GM12878 (cell line): ENCODE results near the gene BBS9. TPM values are rescaled to one million over a fixed set of nuclear protein-coding genes. Genes with fewer than 3 reads are reported as not detected.

Experiments
- ATAC-seq: fragments of 200-7000 bp; cut with Tn5 transposase; 3 replicates; pipeline ENCODE4 v1.9.1; 2020; ENCODE audit warnings: mild to moderate bottlenecking, moderate library complexity
- BruUV-seq: library from RNA; stranded (reverse); fragments of 400-500 nt; replicated peaks from 2 replicates; lab custom pipeline; 2021; lab: Mats Ljungman, UMichigan
- CTCF ChIA-PET: fragments of 300-600 bp; sonication (Branson Sonifier 250); formaldehyde crosslinking; extraction: SDS; loops from one replicate; lab custom pipeline; 2021; ENCODE audit warnings: inconsistent platforms; lab: Yijun Ruan, JAX
- POLR2A ChIA-PET: fragments of 350-600 bp; formaldehyde crosslinking; extraction: SDS; loops from one replicate; lab custom pipeline; 2021; ENCODE audit warnings: inconsistent platforms; lab: Charles Lee
- RAD21 ChIA-PET: fragments of 300-600 bp; sonication (Branson Sonifier 250); formaldehyde crosslinking; loops from one replicate; lab custom pipeline; 2023; ENCODE audit warnings: antibody characterized with exemption; ENCODE audit not compliant: unreplicated experiment; lab: Charles Lee
- SMC1A ChIA-PET: fragments of 300-600 bp; sonication (Branson Sonifier 250); formaldehyde crosslinking; loops from one replicate; lab custom pipeline; 2023; ENCODE audit not compliant: unreplicated experiment, uncharacterized antibody; lab: Charles Lee
- DNase-seq: peaks from one replicate; pipeline ENCODE4 v3.0.0-alpha.2; 2011; ENCODE audit warnings: low read depth, low spot score
- FAIRE-seq: peaks from 3 replicates; lab custom pipeline; 2011; peaks lifted over from hg19 to GRCh38; lab: Jason Lieb, UNC
- H2AFZ ChIP-seq: 2 replicates; pipeline ENCODE4 v1.6.0; 2011; ENCODE audit warnings: low read depth, low read length, control low read depth; ENCODE audit not compliant: control insufficient read depth
- H3K27ac ChIP-seq: 2 replicates; pipeline ENCODE4 v1.5.1; 2011; ENCODE audit warnings: control low read depth; ENCODE audit not compliant: control insufficient read depth, insufficient read depth
- H3K27me3 ChIP-seq, 2 experiments: replicated peaks in 1 of 2; 2 replicates each; pipeline versions ENCODE4 v1.6.0 to v1.6.1; 2011; ENCODE audit warnings: low read length in 1 of 2; ENCODE audit not compliant: control insufficient read depth in 2 of 2, insufficient read depth in 2 of 2
- H3K36me3 ChIP-seq, 2 experiments: 2 replicates each; pipeline ENCODE4 v1.5.1; 2011; ENCODE audit warnings: low read length in 1 of 2; ENCODE audit not compliant: control insufficient read depth in 2 of 2, insufficient read depth in 2 of 2
- H3K4me1 ChIP-seq: 2 replicates; pipeline ENCODE4 v1.6.1; 2011; ENCODE audit warnings: mild to moderate bottlenecking, low read length, moderate library complexity, mixed read lengths; ENCODE audit not compliant: control insufficient read depth, insufficient read depth
- H3K4me2 ChIP-seq: 2 replicates; pipeline ENCODE4 v1.6.0; 2011; ENCODE audit warnings: control low read depth; ENCODE audit not compliant: control insufficient read depth, insufficient read depth
- H3K4me3 ChIP-seq: fragments of 200-600 bp; sonication (generic); 2 replicates; pipeline ENCODE4 v1.5.1; 2016
- H3K79me2 ChIP-seq: 2 replicates; pipeline ENCODE4 v1.6.0; 2011; ENCODE audit warnings: low read length; ENCODE audit not compliant: control insufficient read depth, insufficient read depth
- H3K9ac ChIP-seq: 2 replicates; pipeline ENCODE4 v1.8.0; 2011; ENCODE audit warnings: low read length, control low read depth, mixed read lengths; ENCODE audit not compliant: control insufficient read depth, insufficient read depth
- H3K9me3 ChIP-seq: replicated peaks from 3 replicates; pipeline ENCODE4 v1.5.1; 2011; ENCODE audit warnings: mild to moderate bottlenecking, low read length; ENCODE audit not compliant: control insufficient read depth, insufficient read depth
- H4K20me1 ChIP-seq: 2 replicates; pipeline ENCODE4 v1.6.0; 2011; ENCODE audit not compliant: control insufficient read depth, insufficient read depth
- BRCA1 ChIP-seq: IDR thresholded peaks from 2 replicates; pipeline ENCODE4 v1.6.1; 2011; ENCODE audit warnings: low read depth, low read length, improper control_type of control experiment
- E2F8 ChIP-seq: fragments of 450-650 bp; IDR thresholded peaks from 2 replicates; pipeline ENCODE4 v1.6.1; 2018; ENCODE audit warnings: mild to moderate bottlenecking, low read depth, moderate library complexity; ENCODE audit not compliant: partially characterized antibody
- HDGF ChIP-seq: fragments of 450-650 bp; IDR thresholded peaks from 2 replicates; pipeline ENCODE4 v1.6.1; 2016; ENCODE audit warnings: antibody characterized with exemption
- MYB ChIP-seq: fragments of 150-350 bp; IDR thresholded peaks from 2 replicates; pipeline ENCODE4 v1.6.1; 2014; ENCODE audit warnings: mild to moderate bottlenecking, low read depth, low read length, borderline replicate concordance
- NKRF ChIP-seq: fragments of 450-650 bp; conservative IDR thresholded peaks from 2 replicates; pipeline ENCODE4 v1.6.1; 2017; ENCODE audit warnings: mild to moderate bottlenecking, moderate library complexity
- TARDBP ChIP-seq: IDR thresholded peaks from 2 replicates; pipeline ENCODE4 v1.6.1; 2016; ENCODE audit warnings: borderline replicate concordance
- ZZZ3 ChIP-seq: IDR thresholded peaks from 2 replicates; pipeline ENCODE4 v1.6.1; 2011; ENCODE audit warnings: low read depth; ENCODE audit not compliant: control insufficient read depth, insufficient read length
- WGBS: methylation state at CpG from one replicate; pipeline ENCODE4 v1.1.6; 2016; ENCODE audit warnings: low lambda C conversion rate; ENCODE audit not compliant: insufficient replicate concordance, insufficient coverage; ENCODE audit errors: missing lambda C conversion rate; 5-methylcytosine and 5-hydroxymethylcytosine counted together
- in situ Hi-C: fragments of 300-500 bp; cut with MboI; formaldehyde crosslinking; loops from 9 replicates; pipeline ENCODE4 v1.14.3; 2018; ENCODE audit warnings: mixed read lengths
- intact Hi-C: fragments of 100-400 bp; cut with micrococcal nuclease; formaldehyde crosslinking; loops from one replicate; pipeline ENCODE4 v1.14.2; 2022; ENCODE audit not compliant: unreplicated experiment
- polyA plus RNA-seq, 11 experiments: library from polyadenylated mRNA; depleted of rRNA in 4 of 11; unstranded in 6 of 11; stranded (reverse) in 5 of 11; fragments of >200 nt; fragmentation: Nextera tagmentation in 4 of 11; fragmentation: Illumina TruSeq in 1 of 11; extraction: Ambion mirVana in 4 of 11; extraction: Trizol in 1 of 11; gene quantifications; 1 replicate in 1 of 11; 2 replicates in 10 of 11; pipeline versions ENCODE4 v1.2.1 to v1.2.3, GENCODE V29; 2011 to 2016; ENCODE audit warnings: inconsistent platforms in 2 of 11, missing spikeins in 2 of 11, low read depth in 1 of 11
- total RNA-seq, 4 experiments: library from RNA; depleted of rRNA in 3 of 4; stranded (reverse); fragments of >200 nt in 3 of 4; fragmentation: Illumina TruSeq in 1 of 4; extraction: Trizol in 1 of 4; gene quantifications; 2 replicates each; pipeline versions ENCODE4 v1.2.1 to v1.2.3, GENCODE V29; 2013 to 2021

Gene BBS9
- total and polyA plus RNA-seq, 10 of the 15 experiments (the other 5 are each of a cell fraction or from before 2014, with no cell fraction given) = 1.2 to 5.6 (median 2.3) TPM

DNA sequence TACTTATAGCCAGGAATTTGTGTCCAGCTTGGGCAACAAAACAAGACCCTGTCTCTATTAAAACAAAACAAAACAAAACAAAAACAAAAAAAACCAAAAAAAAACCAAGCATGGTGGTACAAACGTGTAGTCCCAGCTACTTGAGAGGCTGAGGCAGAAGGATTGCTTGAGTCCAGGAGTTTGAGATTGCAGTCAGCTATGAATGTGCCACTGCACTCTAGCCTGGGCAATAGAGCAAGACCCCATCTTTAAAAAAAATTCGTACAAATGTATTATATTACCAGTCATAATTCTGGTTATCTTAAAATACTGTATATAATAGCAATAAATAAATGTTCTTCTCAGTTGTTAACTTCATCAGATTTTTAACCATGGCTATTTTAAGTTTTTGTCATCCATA, 2.3 kb upstream of the BBS9 start:
- Histone ChIP-seq H3K27me3 (no peaks in the 10 kb centered on the region), H3K4me1 (no peaks in the 10 kb centered on the region), H3K9ac (no peak overlapping the region), H3K79me2 (no peaks in the 10 kb centered on the region), H2AFZ (no peak overlapping the region), H3K9me3 (no peaks in the 10 kb centered on the region), H3K36me3 (no peaks in the 10 kb centered on the region), H4K20me1 (no peaks in the 10 kb centered on the region), H3K4me3 (no peak overlapping the region), H3K4me2 (no peak overlapping the region), H3K27ac (no peak overlapping the region)
- FAIRE-seq (no peak), DNase-seq (no peak), ATAC-seq (no peak)
- ChIA-PET POLR2A (interaction anchor here (0.6 kb wide), 1 partner anchor 243 kb away, joined by 3 read pairs; no protein-coding TSS in a partner anchor), CTCF (interaction anchor here (2.0 kb wide), 1 partner anchor 19 kb away, joined by 6 read pairs; no protein-coding TSS in a partner anchor), SMC1A (no interaction called here), RAD21 (no interaction called here)
- TF ChIP-seq E2F8 (no peak), NKRF (no peak), HDGF (no peak), MYB (no peak), ZZZ3 (no peak), BRCA1 (no peak), TARDBP (no peak)
- no TSS peak for BruUV-seq
- WGBS = 21% methylated on average over 2 of the region's 2 CpGs
- intact Hi-C loops = no loop called here
- in situ Hi-C loops = no loop called here
